Panc1 (cell line): Measurements from ENCODE around the gene ENPP1. TPM values are rescaled to one million over a fixed set of nuclear protein-coding genes. Genes with fewer than 3 reads are reported as not detected.

ENCODE experiments used
- ATAC-seq: fragments of 200-7000 bp; cut with Tn5 transposase; 2 replicates; pipeline ENCODE4 v1.9.1; 2020; ENCODE audit warnings: mild to moderate bottlenecking, moderate library complexity
- BruUV-seq: library from RNA; stranded (reverse); fragments of 400-500 nt; replicated peaks from 2 replicates; lab custom pipeline; 2021; lab: Mats Ljungman, UMichigan
- CTCF ChIA-PET: fragments of 300-600 bp; sonication (Branson Sonifier 250); formaldehyde crosslinking; loops from one replicate; lab custom pipeline; 2022; ENCODE audit warnings: antibody characterized with exemption; lab: Charles Lee
- POLR2A ChIA-PET: fragments of 300-600 bp; sonication (Branson Sonifier 250); formaldehyde crosslinking; loops from one replicate; lab custom pipeline; 2022; ENCODE audit warnings: antibody characterized with exemption; lab: Charles Lee
- DNase-seq: peaks from one replicate; pipeline ENCODE4 v3.0.0-alpha.2; 2010; ENCODE audit warnings: low read depth, low spot score
- H3K27ac ChIP-seq: 2 replicates; pipeline ENCODE4 v1.5.1; 2011; ENCODE audit warnings: mild to moderate bottlenecking, low read length, inconsistent platforms
- H3K27me3 ChIP-seq: fragments of 200-500 bp; sonication (Bioruptor generic); 2 replicates; pipeline ENCODE4 v1.6.0; 2014; ENCODE audit warnings: low read length, inconsistent platforms; ENCODE audit not compliant: control insufficient read depth, insufficient read depth
- H3K36me3 ChIP-seq: fragments of 200-500 bp; sonication (Bioruptor generic); 2 replicates; pipeline ENCODE4 v1.5.1; 2014; ENCODE audit warnings: inconsistent platforms, mild to moderate bottlenecking, low read length, moderate library complexity; ENCODE audit not compliant: control insufficient read depth, insufficient read depth
- H3K4me1 ChIP-seq: 2 replicates; pipeline ENCODE4 v1.5.1; 2011; ENCODE audit warnings: inconsistent platforms, mild to moderate bottlenecking, low read length, moderate library complexity; ENCODE audit not compliant: control insufficient read depth, insufficient read depth
- H3K4me3 ChIP-seq, 2 experiments: 2 replicates each; pipeline ENCODE4 v1.5.1; 2011 to 2012; ENCODE audit warnings: low read depth in 2 of 2, low read length in 2 of 2, mild to moderate bottlenecking in 2 of 2, inconsistent platforms in 1 of 2, moderate library complexity in 1 of 2
- H3K9me3 ChIP-seq: fragments of 200-500 bp; sonication (Bioruptor generic); 2 replicates; pipeline ENCODE4 v1.5.1; 2014; ENCODE audit warnings: low read depth, mild to moderate bottlenecking, inconsistent platforms, low read length, moderate library complexity; ENCODE audit not compliant: control insufficient read depth, insufficient read depth
- POLR2AphosphoS5 ChIP-seq: IDR thresholded peaks from 2 replicates; pipeline ENCODE4 v1.6.1; 2012; ENCODE audit warnings: mild to moderate bottlenecking, low read depth, low read length, moderate library complexity
- SIN3A ChIP-seq: IDR thresholded peaks from 2 replicates; pipeline ENCODE4 v1.6.1; 2012; ENCODE audit warnings: low read depth, mild to moderate bottlenecking, low read length, moderate library complexity, borderline replicate concordance; ENCODE audit not compliant: insufficient read depth
- TCF7L2 ChIP-seq: IDR thresholded peaks from 2 replicates; pipeline ENCODE4 v1.6.1; 2011; ENCODE audit warnings: mild to moderate bottlenecking, low read depth, low read length, inconsistent platforms
- in situ Hi-C: cut with HindIII; loops from 2 replicates; pipeline ENCODE4 v1.10.0; 2016; ENCODE audit warnings: low sequenced_read_pairs, low pct_unique_long_range_greater_than_20kb
- intact Hi-C: fragments of 100-400 bp; cut with micrococcal nuclease; formaldehyde crosslinking; loops from one replicate; pipeline ENCODE4 v1.10.0; 2022; ENCODE audit not compliant: unreplicated experiment
- total RNA-seq: library from RNA; stranded (reverse); gene quantifications from one replicate; pipeline ENCODE4 v1.2.1, GENCODE V29; 2021; ENCODE audit not compliant: unreplicated experiment
- TF ChIP-seq, protein P1 (sequence below): fragments of 450-650 bp; IDR thresholded peaks from 2 replicates; pipeline ENCODE4 v1.5.1; 2017; ENCODE audit warnings: mild to moderate bottlenecking
- TF ChIP-seq, protein P2 (sequence below), 2 experiments: IDR thresholded peaks; 2 replicates each; pipeline ENCODE4 v1.6.1; 2011 to 2012; ENCODE audit warnings: low read depth in 2 of 2, control low read depth in 1 of 2, low read length in 1 of 2, mild to moderate bottlenecking in 1 of 2, moderate library complexity in 1 of 2; ENCODE audit not compliant: insufficient read depth in 1 of 2

Gene ENPP1
- total RNA-seq, 1 experiment from 2014 or later = 6.8 TPM

DNA sequence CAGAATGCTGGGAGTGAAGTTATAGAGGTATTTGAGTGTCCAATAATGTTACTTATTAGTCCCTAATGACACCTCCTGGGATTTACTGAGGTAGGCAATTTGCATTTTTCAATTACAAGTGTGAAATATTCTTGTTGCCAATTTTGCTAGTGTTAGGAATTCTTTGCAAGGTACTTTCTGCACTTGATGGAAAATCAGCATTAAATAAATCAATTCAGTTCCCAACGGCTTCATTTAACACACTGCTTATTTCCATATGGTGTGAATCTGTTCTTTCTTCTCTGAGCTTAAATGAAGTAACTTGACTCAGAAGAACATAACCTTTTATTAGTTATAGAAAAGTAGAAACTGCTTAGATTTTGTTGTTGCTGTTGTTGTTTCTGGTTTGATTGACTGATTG, 122.2 kb downstream of the ENPP1 start:
- Histone ChIP-seq H3K4me1 (no peaks in the 10 kb centered on the region; the same call in 1 of the 2 replicates), H3K27me3 (no peaks in the 10 kb centered on the region), H3K4me3 (no peak overlapping the region), H3K9me3 (no peaks in the 10 kb centered on the region), H3K27ac (no peak overlapping the region), H3K36me3 (no peaks in the 10 kb centered on the region)
- BruUV-seq = no TSS peak
- DNase-seq (no peak), ATAC-seq (no peak)
- ChIA-PET CTCF (no interaction called here), POLR2A (interaction anchor here (0.6 kb wide), 1 partner anchor 64 kb away, joined by 11 read pairs; no protein-coding TSS in a partner anchor)
- in situ Hi-C loops (no loop called here), intact Hi-C loops (loop anchor here (5.0 kb wide), 1 partner anchor 327 kb away; no protein-coding TSS in a partner anchor)
- TF ChIP-seq POLR2AphosphoS5 = no peak
- TF ChIP-seq, protein P1, sequence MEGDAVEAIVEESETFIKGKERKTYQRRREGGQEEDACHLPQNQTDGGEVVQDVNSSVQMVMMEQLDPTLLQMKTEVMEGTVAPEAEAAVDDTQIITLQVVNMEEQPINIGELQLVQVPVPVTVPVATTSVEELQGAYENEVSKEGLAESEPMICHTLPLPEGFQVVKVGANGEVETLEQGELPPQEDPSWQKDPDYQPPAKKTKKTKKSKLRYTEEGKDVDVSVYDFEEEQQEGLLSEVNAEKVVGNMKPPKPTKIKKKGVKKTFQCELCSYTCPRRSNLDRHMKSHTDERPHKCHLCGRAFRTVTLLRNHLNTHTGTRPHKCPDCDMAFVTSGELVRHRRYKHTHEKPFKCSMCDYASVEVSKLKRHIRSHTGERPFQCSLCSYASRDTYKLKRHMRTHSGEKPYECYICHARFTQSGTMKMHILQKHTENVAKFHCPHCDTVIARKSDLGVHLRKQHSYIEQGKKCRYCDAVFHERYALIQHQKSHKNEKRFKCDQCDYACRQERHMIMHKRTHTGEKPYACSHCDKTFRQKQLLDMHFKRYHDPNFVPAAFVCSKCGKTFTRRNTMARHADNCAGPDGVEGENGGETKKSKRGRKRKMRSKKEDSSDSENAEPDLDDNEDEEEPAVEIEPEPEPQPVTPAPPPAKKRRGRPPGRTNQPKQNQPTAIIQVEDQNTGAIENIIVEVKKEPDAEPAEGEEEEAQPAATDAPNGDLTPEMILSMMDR = no peak

DNA sequence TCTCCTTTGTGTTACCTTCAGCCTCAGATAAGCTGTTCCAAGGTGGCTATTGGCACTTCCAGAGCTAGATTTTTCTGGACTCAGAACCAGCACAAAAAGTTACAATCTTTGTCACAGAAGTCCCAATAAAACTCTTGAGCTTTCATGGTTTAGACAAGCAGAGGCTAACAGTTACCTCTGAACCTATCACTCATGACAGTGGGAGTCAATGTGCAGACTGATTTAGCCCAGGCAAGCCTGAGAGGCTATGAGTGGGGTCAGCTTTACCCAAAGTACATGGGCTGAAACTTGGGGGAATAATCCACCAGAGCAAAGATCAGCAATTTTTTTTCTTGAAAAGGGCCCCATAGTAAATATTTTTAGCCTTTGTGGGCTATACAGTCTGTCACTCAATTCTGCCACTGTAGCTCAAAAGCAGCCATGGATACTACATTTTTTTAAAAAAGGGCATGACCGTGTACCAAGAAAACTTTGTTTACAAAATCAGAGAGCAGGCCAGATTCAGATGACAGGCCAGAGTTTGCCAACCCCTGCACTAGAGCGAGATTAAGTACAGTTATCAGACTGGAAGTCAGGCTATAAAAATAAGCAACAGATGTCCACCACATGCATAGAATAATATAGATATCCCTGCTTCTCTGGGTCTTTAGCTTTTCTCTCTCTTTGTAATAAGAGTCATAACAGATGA, 123.4 kb downstream of the ENPP1 start:
- in situ Hi-C loops = no loop called here
- CTCF ChIA-PET = no interaction called here
- Histone ChIP-seq H3K9me3 (no peaks in the 10 kb centered on the region), H3K4me3 (no peak overlapping the region), H3K27me3 (no peaks in the 10 kb centered on the region), H3K4me1 (no peaks in the 10 kb centered on the region), H3K27ac (no peak overlapping the region), H3K36me3 (no peaks in the 10 kb centered on the region)
- no TSS peak for BruUV-seq
- DNase-seq (no peak), ATAC-seq (no peak)
- TF ChIP-seq, protein P2, sequence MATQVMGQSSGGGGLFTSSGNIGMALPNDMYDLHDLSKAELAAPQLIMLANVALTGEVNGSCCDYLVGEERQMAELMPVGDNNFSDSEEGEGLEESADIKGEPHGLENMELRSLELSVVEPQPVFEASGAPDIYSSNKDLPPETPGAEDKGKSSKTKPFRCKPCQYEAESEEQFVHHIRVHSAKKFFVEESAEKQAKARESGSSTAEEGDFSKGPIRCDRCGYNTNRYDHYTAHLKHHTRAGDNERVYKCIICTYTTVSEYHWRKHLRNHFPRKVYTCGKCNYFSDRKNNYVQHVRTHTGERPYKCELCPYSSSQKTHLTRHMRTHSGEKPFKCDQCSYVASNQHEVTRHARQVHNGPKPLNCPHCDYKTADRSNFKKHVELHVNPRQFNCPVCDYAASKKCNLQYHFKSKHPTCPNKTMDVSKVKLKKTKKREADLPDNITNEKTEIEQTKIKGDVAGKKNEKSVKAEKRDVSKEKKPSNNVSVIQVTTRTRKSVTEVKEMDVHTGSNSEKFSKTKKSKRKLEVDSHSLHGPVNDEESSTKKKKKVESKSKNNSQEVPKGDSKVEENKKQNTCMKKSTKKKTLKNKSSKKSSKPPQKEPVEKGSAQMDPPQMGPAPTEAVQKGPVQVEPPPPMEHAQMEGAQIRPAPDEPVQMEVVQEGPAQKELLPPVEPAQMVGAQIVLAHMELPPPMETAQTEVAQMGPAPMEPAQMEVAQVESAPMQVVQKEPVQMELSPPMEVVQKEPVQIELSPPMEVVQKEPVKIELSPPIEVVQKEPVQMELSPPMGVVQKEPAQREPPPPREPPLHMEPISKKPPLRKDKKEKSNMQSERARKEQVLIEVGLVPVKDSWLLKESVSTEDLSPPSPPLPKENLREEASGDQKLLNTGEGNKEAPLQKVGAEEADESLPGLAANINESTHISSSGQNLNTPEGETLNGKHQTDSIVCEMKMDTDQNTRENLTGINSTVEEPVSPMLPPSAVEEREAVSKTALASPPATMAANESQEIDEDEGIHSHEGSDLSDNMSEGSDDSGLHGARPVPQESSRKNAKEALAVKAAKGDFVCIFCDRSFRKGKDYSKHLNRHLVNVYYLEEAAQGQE (IDR thresholded peaks at IDR 0.05; ENCODE audit: insufficient read depth in 1 of 2, low read depth in 2 of 2, low read length in 1 of 2) = no peak
- TF ChIP-seq TCF7L2 (no peak), SIN3A (no peak), POLR2AphosphoS5 (no peak)
- TF ChIP-seq, protein P1 = no peak
- POLR2A ChIA-PET = no interaction called here
- intact Hi-C loops = no loop called here
